Gastrocnemius medialis (tissue), 4 donors: ENCODE data around the gene GUCY2D. TPM values are rescaled to one million over a fixed set of nuclear protein-coding genes. Genes with fewer than 3 reads are reported as not detected.

ENCODE experiments used
- ATAC-seq, 2 donors: fragments of 150-250 bp; one replicate each; pipeline ENCODE4 v1.9.1; 2016
- DNase-seq, 2 donors: peaks; one replicate each; pipeline ENCODE4 v3.0.0-alpha.2; 2019
- H3K27ac ChIP-seq, 4 donors: fragments of 200-600 bp; sonication (generic); 1 replicate in 1 of 4; 2 replicates in 3 of 4; pipeline ENCODE4 v1.5.1; 2016 to 2018; ENCODE audit warnings: mild to moderate bottlenecking in 2 of 4, moderate library complexity in 1 of 4
- H3K27me3 ChIP-seq, 3 donors: fragments of 200-600 bp; sonication (generic) in 2 of 3; 1 replicate in 1 of 3; 2 replicates in 2 of 3; pipeline versions ENCODE4 v1.5.1 to v1.6.0; 2016 to 2019; ENCODE audit warnings: mild to moderate bottlenecking in 1 of 3, moderate library complexity in 1 of 3
- H3K36me3 ChIP-seq, 2 donors: fragments of 200-600 bp; sonication (generic) in 1 of 2; one replicate each; pipeline ENCODE4 v1.5.1; 2017 to 2018
- H3K4me1 ChIP-seq, 2 donors: fragments of 200-600 bp; sonication (generic) in 1 of 2; one replicate each; pipeline ENCODE4 v1.5.1; 2016 to 2017; ENCODE audit warnings: mild to moderate bottlenecking in 2 of 2
- H3K4me3 ChIP-seq, 4 donors: fragments of 200-600 bp; sonication (generic) in 3 of 4; 1 replicate in 1 of 4; 2 replicates in 3 of 4; pipeline ENCODE4 v1.5.1; 2016 to 2019; ENCODE audit warnings: mild to moderate bottlenecking in 2 of 4
- H3K9me3 ChIP-seq, 3 donors: fragments of 200-600 bp; sonication (generic) in 2 of 3; 1 replicate in 1 of 3; 2 replicates in 2 of 3; pipeline ENCODE4 v1.5.1; 2016 to 2019
- POLR2A ChIP-seq, 2 donors: fragments of 450-650 bp; IDR thresholded peaks; one replicate each; pipeline ENCODE4 v1.6.1; 2017; ENCODE audit warnings: antibody characterized with exemption in 2 of 2, mild to moderate bottlenecking in 2 of 2, moderate library complexity in 2 of 2
- in situ Hi-C, 4 donors: fragments of 200-750 bp; cut with MboI; loops; one replicate each; pipeline versions ENCODE4 v1.15.0 to v1.8.0; 2017; ENCODE audit warnings: low sequenced_read_pairs in 4 of 4
- intact Hi-C: fragments of 100-400 bp; cut with DNase I; formaldehyde crosslinking; loops from one replicate; pipeline ENCODE4 v1.15.1; 2023; ENCODE audit warnings: low total_unique reads
- total RNA-seq, 4 donors: library from RNA; depleted of rRNA; stranded (reverse); fragments of >200 nt; gene quantifications; one replicate each; pipeline versions ENCODE4 v1.1.0 to v1.2.3, GENCODE V29; 2016
- TF ChIP-seq, protein P1 (sequence below), 5 experiments: fragments of 450-650 bp in 3 of 5; fragments of 200-600 bp in 2 of 5; sonication (generic) in 2 of 5; IDR thresholded peaks in 4 of 5; conservative IDR thresholded peaks in 1 of 5; 1 replicate in 4 of 5; 2 replicates in 1 of 5; pipeline ENCODE4 v1.5.1; 2016 to 2019; ENCODE audit warnings: antibody characterized with exemption in 5 of 5, mild to moderate bottlenecking in 3 of 5, moderate library complexity in 3 of 5

GUCY2D gene
- total RNA-seq, 4 donors from 2014 or later: not detected

- in situ Hi-C loops: loop anchor here in 3 of 4 donors (25.0 kb wide), 2 partner anchors 120 to 245 kb away; partner anchors contain the start of genes CYB5D1 (in 2 of the 3), NAA38 (in 2 of the 3) and TMEM88 (in 2 of the 3)
- intact Hi-C loops: no loop called here
- TF ChIP-seq, protein P1, sequence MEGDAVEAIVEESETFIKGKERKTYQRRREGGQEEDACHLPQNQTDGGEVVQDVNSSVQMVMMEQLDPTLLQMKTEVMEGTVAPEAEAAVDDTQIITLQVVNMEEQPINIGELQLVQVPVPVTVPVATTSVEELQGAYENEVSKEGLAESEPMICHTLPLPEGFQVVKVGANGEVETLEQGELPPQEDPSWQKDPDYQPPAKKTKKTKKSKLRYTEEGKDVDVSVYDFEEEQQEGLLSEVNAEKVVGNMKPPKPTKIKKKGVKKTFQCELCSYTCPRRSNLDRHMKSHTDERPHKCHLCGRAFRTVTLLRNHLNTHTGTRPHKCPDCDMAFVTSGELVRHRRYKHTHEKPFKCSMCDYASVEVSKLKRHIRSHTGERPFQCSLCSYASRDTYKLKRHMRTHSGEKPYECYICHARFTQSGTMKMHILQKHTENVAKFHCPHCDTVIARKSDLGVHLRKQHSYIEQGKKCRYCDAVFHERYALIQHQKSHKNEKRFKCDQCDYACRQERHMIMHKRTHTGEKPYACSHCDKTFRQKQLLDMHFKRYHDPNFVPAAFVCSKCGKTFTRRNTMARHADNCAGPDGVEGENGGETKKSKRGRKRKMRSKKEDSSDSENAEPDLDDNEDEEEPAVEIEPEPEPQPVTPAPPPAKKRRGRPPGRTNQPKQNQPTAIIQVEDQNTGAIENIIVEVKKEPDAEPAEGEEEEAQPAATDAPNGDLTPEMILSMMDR (IDR thresholded peaks at IDR 0.05 in 4 of 5, conservative IDR thresholded peaks at IDR 0.05 in 1 of 5): no peak
- no peak for TF ChIP-seq POLR2A (IDR thresholded peaks at IDR 0.05)
- Histone ChIP-seq H3K36me3 (no peaks in the 10 kb centered on the region), H3K4me1 (no peaks in the 10 kb centered on the region), H3K27me3 (no peaks in the 10 kb centered on the region), H3K27ac (no peak overlapping the region), H3K9me3 (no peaks in the 10 kb centered on the region), H3K4me3 (no peak overlapping the region)
- DNase-seq (no peak), ATAC-seq (no peak)
These were observed 20.2 kb upstream of the GUCY2D start for GRCh38 chr17:7982173-7982572.

- no peaks in the 10 kb centered on the region for H3K36me3 ChIP-seq
- TF ChIP-seq POLR2A (IDR thresholded peaks at IDR 0.05): no peak
- TF ChIP-seq, protein P1 (IDR thresholded peaks at IDR 0.05 in 4 of 5, conservative IDR thresholded peaks at IDR 0.05 in 1 of 5): no peak
- H3K27ac ChIP-seq: no peak overlapping the region
- DNase-seq: no peak
- no peaks in the 10 kb centered on the region for H3K4me1 ChIP-seq
- H3K27me3 ChIP-seq: no peaks in the 10 kb centered on the region
- intact Hi-C loops (no loop called here), in situ Hi-C loops (loop anchor here in 3 of 4 donors (25.0 kb wide), 2 partner anchors 120 to 245 kb away; partner anchors contain the start of genes CYB5D1 (in 2 of the 3), NAA38 (in 2 of the 3) and TMEM88 (in 2 of the 3))
- no peak for ATAC-seq
- H3K9me3 ChIP-seq: no peaks in the 10 kb centered on the region
- H3K4me3 ChIP-seq: no peak overlapping the region
These were observed 19.7 kb upstream of the GUCY2D start for GRCh38 chr17:7982666-7983065.

DNA sequence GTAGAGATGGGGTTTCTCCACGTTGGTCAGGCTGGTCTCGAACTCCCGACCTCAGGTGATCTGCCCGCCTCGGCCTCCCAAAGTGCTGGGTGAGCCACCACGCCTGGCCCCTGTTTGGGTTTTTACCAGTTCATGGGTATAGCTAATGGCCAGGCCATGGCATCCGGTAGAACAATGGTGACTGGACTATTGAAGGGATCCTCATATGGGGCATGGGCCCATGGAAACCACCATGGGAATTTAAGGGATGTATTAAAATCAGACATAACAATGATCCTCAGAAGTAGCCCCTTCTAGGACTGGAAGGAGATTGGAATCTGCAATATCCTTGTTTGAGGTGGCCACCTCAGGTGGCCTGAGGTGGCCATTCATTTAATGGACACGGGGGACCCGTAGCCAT lies 17.5 kb upstream of the GUCY2D start:
- H3K36me3 ChIP-seq: no peaks in the 10 kb centered on the region
- DNase-seq: no peak
- H3K9me3 ChIP-seq: no peaks in the 10 kb centered on the region
- ATAC-seq: no peak
- H3K27me3 ChIP-seq: no peaks in the 10 kb centered on the region
- peaks cover 0 to 2% of the 10 kb centered on the region in 2 donors for H3K4me1 ChIP-seq
- no peak overlapping the region for H3K4me3 ChIP-seq
- intact Hi-C loops: loop anchor here (5.0 kb wide), 1 partner anchor 72 kb away; no protein-coding TSS in a partner anchor
- TF ChIP-seq, protein P1 (IDR thresholded peaks at IDR 0.05 in 4 of 5, conservative IDR thresholded peaks at IDR 0.05 in 1 of 5): no peak
- TF ChIP-seq POLR2A (IDR thresholded peaks at IDR 0.05): no peak
- H3K27ac ChIP-seq: no peak overlapping the region
- in situ Hi-C loops: loop anchor here (5.0 to 25.0 kb wide), 5 partner anchors 53 to 248 kb away; partner anchors contain the start of genes CYB5D1 (in 2 of the 4), NAA38 (in 2 of the 4), TMEM88 (in 2 of the 4) and CNTROB (in 1 of the 4)

DNA sequence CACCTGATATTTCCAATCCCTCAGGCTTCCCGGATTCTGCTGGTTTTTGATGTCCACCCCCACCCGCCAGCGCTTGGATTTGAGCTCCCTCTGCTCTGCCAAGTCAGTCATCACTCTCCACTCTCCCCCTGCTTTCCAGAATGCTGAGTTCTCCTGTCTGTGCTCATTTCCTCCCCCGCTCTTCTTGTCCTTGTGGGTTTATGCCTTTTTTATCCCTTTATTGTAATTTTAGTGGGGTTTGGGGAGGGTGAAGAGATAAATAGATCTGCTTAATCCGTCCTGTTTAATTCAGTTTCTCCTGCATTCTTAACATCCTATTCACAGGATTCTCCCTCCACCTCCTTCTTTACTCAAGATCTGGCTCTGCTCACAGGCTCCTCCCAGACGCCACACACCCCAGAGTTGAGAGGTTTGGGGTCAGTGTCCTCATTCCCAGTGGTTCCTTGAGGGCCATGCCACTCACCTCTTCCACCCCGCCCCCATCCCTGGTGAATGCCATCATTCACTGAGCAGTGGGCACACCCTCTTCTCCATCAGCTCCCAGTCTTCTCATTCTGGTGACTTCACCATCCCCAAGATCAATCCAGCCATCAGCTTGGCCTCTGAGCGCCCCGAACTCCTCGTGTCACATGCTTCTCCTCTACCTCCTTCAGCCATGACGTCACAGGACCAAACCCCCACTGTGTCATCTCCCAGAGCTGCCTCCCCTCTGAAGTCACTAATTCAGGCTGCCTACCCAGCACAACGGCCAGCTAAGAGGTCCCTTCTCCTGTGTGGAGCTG lies 15.1 kb upstream of the GUCY2D start:
- intact Hi-C loops (loop anchor here (5.0 kb wide), 1 partner anchor 70 kb away; no protein-coding TSS in a partner anchor), in situ Hi-C loops (loop anchor here (5.0 to 25.0 kb wide), 5 partner anchors 55 to 250 kb away; partner anchors contain the start of genes CYB5D1 (in 2 of the 4), NAA38 (in 2 of the 4), TMEM88 (in 2 of the 4) and CNTROB (in 1 of the 4))
- no peak overlapping the region for H3K4me3 ChIP-seq
- ATAC-seq: no peak
- no peaks in the 10 kb centered on the region for H3K9me3 ChIP-seq
- no peak for DNase-seq
- peaks cover 0 to 9% of the 10 kb centered on the region in 2 donors for H3K4me1 ChIP-seq
- no peaks in the 10 kb centered on the region for H3K36me3 ChIP-seq
- H3K27ac ChIP-seq: no peak overlapping the region
- TF ChIP-seq POLR2A (IDR thresholded peaks at IDR 0.05): no peak
- TF ChIP-seq, protein P1 (IDR thresholded peaks at IDR 0.05 in 4 of 5, conservative IDR thresholded peaks at IDR 0.05 in 1 of 5): no peak
- no peaks in the 10 kb centered on the region for H3K27me3 ChIP-seq
